Suprapubic skin (tissue), 3 donors: Measurements from ENCODE around the gene TACR1.

Experiments
- CTCF ChIP-seq, 2 donors: fragments of 200-600 bp in 1 of 2; fragments of 450-650 bp in 1 of 2; sonication (generic) in 1 of 2; IDR thresholded peaks; one replicate each; pipeline ENCODE4 v1.5.1; 2016 to 2019; ENCODE audit warnings: antibody characterized with exemption in 2 of 2, mild to moderate bottlenecking in 1 of 2, moderate library complexity in 1 of 2
- POLR2A ChIP-seq, 2 donors: fragments of 450-650 bp; IDR thresholded peaks; one replicate each; pipeline ENCODE4 v1.6.1; 2017; ENCODE audit warnings: antibody characterized with exemption in 2 of 2, mild to moderate bottlenecking in 2 of 2, moderate library complexity in 2 of 2

- TF ChIP-seq CTCF (IDR thresholded peaks at IDR 0.05): no peak
- TF ChIP-seq POLR2A (IDR thresholded peaks at IDR 0.05): no peak
These were observed 27.3 kb upstream of the TACR1 start for GRCh38 chr2:75226617-75227016.
